Measurements from ENCODE around the gene CDC42EP4.
A peak's percentile ranks its signal among the peaks of the same experiment; 100 is the strongest.

The CDC42EP4 gene

DNA sequence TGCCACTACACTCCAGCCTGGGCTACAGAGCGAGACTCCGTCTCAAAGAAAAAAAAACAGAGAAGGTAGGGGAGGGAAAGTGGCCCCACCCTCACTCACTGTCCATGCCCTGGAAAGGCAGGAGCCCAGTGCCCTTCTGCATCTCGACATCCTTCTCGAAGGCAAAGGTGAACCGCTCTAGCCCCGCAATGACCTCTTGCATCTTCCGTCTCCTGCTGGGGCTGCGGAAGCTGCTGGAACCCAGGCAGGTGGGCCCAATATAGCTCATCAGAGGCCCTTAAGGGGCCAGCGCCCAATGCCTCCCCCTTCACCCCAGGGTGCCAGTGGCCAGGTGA is 50.2 kb downstream of the CDC42EP4 start, which contains the start of gene CPSF4L:
Gene CPSF4L (minus strand): TSS at position 264 of the 335 bp plus-strand sequence. CDS start 62 bp downstream, at position 202.
- TF ChIP-seq, protein P1, sequence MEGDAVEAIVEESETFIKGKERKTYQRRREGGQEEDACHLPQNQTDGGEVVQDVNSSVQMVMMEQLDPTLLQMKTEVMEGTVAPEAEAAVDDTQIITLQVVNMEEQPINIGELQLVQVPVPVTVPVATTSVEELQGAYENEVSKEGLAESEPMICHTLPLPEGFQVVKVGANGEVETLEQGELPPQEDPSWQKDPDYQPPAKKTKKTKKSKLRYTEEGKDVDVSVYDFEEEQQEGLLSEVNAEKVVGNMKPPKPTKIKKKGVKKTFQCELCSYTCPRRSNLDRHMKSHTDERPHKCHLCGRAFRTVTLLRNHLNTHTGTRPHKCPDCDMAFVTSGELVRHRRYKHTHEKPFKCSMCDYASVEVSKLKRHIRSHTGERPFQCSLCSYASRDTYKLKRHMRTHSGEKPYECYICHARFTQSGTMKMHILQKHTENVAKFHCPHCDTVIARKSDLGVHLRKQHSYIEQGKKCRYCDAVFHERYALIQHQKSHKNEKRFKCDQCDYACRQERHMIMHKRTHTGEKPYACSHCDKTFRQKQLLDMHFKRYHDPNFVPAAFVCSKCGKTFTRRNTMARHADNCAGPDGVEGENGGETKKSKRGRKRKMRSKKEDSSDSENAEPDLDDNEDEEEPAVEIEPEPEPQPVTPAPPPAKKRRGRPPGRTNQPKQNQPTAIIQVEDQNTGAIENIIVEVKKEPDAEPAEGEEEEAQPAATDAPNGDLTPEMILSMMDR (IDR thresholded peaks at IDR 0.05; ENCODE audit: low read depth, low read length, missing control alignments), result no peak
- H3K4me3 ChIP-seq (ENCODE audit: low read depth, low read length), result no peak within 1 kb of the TSS
- no peak for DNase-seq (ENCODE audit: low read depth)
- in situ Hi-C loops (cut with HindIII; ENCODE audit: low sequenced_read_pairs), result no loop called here

DNA sequence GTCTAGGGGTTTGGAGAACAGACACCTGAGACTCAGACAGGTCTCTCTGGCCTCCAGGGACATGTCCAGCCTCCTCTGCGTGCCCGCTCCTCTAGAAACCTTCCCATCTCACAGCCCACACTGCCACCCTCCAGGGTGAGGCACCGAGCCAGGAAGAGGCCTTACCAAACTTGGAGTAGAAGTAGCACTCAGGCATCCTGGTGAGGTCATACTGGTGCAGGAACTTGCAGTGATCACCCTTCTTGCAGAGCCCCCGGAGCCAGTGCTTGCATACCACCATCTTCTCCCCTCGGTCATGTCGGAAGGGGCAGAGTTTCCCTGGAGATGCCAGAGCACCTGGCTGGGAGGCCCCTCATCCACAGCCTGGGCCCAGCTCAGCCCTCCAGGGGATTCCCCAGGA is 54.3 kb downstream of the CDC42EP4 start:
- in situ Hi-C loops (cut with HindIII; ENCODE audit: low sequenced_read_pairs), result no loop called here
- DNase-seq (ENCODE audit: low read depth), result no peak
- H3K4me3 ChIP-seq (ENCODE audit: low read depth, low read length), result no peak overlapping the region
- TF ChIP-seq, protein P1 (IDR thresholded peaks at IDR 0.05; ENCODE audit: low read depth, low read length, missing control alignments), result no peak

DNA sequence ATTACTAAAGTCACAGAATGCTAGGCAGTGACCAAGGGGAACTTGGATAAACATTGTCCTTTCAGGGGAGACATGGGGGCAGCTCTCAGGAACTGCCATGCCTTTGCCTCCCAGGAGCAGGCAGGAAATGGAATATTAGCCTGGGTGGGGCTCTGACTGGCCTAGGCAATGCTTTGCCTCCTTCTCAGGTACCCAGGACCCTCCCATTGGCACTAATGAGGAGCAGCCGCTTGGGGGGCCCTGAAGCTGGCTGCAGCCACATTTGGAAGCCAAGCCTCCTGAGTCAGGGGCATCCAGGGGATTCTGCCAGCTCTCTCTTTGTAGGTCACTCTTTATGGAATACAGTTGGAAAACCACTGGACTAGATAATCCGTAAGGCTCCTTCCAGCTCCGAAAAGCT is 55.6 kb downstream of the CDC42EP4 start:
- TF ChIP-seq, protein P1 (IDR thresholded peaks at IDR 0.05; ENCODE audit: low read depth, low read length, missing control alignments), result no peak
- in situ Hi-C loops (cut with HindIII; ENCODE audit: low sequenced_read_pairs), result no loop called here
- no peak overlapping the region for H3K4me3 ChIP-seq (ENCODE audit: low read depth, low read length)
- DNase-seq (ENCODE audit: low read depth), result no peak

DNA sequence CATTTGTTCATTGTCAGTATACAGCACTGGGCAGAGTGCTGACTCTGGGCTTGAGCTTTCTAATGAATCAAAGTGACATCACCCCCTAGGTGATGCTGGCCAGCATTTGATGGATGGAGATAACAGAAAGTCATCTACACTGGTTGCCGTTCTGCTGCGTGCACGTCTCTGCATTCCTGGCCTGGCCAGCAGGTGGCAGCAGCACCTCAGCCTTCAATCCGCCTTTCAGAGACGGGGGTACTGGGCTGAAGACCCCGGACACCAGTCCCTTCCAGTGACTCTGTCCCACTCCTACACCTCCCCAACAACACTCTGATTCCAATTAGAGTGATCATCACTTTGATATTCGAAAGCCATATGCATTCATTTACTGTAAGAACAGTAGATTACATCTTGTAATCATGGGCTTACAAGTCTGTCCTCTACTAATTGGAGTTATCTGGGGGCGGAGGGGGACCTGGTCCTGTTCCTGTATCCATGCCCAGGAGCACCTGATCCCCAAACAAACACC is 56.1 kb downstream of the CDC42EP4 start:
- no peak for DNase-seq (ENCODE audit: low read depth)
- TF ChIP-seq, protein P1 (IDR thresholded peaks at IDR 0.05; ENCODE audit: low read depth, low read length, missing control alignments), result peak; percentile 94
- in situ Hi-C loops (cut with HindIII; ENCODE audit: low sequenced_read_pairs), result no loop called here
- no peak overlapping the region for H3K4me3 ChIP-seq (ENCODE audit: low read depth, low read length)

DNA sequence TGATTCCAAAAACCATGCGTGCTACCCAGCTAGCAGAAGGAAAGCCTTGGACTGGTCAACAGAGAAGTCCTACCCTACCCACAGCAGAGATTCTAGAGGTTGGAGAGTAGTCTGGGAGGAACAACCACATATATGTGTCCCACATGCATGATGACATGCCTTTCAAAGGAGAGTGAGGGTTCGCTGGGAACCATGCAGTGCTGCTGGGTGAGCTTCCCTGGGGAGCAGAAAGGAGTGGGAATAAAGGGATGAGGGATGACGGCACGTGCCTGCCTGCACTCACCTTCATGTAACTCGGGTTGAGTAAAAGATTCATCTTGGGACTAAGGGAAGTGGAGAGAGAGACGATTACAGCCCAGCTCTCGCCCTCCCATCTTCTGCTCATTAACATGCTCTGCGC is 59.9 kb downstream of the CDC42EP4 start:
- no peak for DNase-seq (ENCODE audit: low read depth)
- in situ Hi-C loops (cut with HindIII; ENCODE audit: low sequenced_read_pairs), result no loop called here
- H3K4me3 ChIP-seq (ENCODE audit: low read depth, low read length), result no peak overlapping the region
- TF ChIP-seq, protein P1 (IDR thresholded peaks at IDR 0.05; ENCODE audit: low read depth, low read length, missing control alignments), result no peak

DNA sequence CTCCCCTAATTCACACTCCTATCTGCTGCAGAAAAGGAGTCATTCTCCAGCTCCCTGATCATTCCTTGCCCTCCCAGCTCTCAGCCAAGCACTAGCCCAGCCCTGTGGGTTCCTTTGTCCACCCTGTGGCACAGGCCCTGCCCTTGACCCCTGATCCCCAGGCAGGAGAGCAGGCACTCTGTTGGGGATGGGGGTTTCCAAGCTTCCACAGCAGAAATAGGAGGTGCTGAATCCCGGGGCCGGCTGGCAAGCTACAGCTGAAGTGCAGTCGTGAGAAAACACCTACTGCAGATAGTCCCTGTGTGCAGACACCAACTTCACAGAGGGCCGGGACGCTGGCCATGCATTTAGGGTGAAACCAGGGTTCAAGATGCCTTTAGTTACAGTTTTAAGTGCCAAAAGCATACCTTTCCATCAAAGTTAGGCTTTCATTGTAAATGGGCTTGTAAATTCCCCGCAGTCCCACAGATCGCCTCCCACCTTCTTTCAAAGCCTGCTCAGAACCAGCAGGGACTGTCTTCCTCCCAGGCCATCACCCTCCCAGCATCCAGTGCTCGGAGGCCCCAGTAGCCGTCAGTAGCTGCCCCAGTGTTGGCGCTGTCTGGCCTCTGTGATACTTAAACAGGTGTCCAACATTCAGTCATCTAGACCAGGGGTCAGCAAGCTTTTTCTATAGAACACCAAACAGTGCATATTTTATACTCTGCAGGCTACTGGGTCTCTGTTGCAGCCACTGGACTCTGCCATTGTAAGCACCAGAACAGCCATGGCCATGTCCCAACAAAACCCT is 60.8 kb downstream of the CDC42EP4 start:
- DNase-seq (ENCODE audit: low read depth), result no peak
- TF ChIP-seq, protein P1 (IDR thresholded peaks at IDR 0.05; ENCODE audit: low read depth, low read length, missing control alignments), result no peak
- H3K4me3 ChIP-seq (ENCODE audit: low read depth, low read length), result no peak overlapping the region
- in situ Hi-C loops (cut with HindIII; ENCODE audit: low sequenced_read_pairs), result no loop called here

All from astrocyte of the cerebellum (primary cell).